ENCODE data around the gene EIF4G1. TPM values are rescaled to one million over a fixed set of nuclear protein-coding genes. Genes with fewer than 3 reads are reported as not detected.

The EIF4G1 gene, protein sequence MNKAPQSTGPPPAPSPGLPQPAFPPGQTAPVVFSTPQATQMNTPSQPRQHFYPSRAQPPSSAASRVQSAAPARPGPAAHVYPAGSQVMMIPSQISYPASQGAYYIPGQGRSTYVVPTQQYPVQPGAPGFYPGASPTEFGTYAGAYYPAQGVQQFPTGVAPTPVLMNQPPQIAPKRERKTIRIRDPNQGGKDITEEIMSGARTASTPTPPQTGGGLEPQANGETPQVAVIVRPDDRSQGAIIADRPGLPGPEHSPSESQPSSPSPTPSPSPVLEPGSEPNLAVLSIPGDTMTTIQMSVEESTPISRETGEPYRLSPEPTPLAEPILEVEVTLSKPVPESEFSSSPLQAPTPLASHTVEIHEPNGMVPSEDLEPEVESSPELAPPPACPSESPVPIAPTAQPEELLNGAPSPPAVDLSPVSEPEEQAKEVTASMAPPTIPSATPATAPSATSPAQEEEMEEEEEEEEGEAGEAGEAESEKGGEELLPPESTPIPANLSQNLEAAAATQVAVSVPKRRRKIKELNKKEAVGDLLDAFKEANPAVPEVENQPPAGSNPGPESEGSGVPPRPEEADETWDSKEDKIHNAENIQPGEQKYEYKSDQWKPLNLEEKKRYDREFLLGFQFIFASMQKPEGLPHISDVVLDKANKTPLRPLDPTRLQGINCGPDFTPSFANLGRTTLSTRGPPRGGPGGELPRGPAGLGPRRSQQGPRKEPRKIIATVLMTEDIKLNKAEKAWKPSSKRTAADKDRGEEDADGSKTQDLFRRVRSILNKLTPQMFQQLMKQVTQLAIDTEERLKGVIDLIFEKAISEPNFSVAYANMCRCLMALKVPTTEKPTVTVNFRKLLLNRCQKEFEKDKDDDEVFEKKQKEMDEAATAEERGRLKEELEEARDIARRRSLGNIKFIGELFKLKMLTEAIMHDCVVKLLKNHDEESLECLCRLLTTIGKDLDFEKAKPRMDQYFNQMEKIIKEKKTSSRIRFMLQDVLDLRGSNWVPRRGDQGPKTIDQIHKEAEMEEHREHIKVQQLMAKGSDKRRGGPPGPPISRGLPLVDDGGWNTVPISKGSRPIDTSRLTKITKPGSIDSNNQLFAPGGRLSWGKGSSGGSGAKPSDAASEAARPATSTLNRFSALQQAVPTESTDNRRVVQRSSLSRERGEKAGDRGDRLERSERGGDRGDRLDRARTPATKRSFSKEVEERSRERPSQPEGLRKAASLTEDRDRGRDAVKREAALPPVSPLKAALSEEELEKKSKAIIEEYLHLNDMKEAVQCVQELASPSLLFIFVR (N-terminal part only)
- total RNA-seq = 119 TPM

GRCh38 chr3:184314363-184314699, at the start of gene EIF4G1:
EIF4G1 (plus strand) TSS chr3:184314606; CDS start chr3:184315797, 1,191 bp downstream.

GRCh38 chr3:184275961-184276910, 38.2 kb upstream of the EIF4G1 start, which contains the start of gene ECE2:
ECE2 (plus strand) TSS chr3:184276022; CDS start chr3:184276154, 132 bp downstream.

GRCh38 chr3:184298759-184299487, 15.5 kb upstream of the EIF4G1 start, which contains the start of gene PSMD2:
PSMD2 (plus strand) TSS chr3:184299241; CDS start chr3:184299267, 26 bp downstream.

DNA sequence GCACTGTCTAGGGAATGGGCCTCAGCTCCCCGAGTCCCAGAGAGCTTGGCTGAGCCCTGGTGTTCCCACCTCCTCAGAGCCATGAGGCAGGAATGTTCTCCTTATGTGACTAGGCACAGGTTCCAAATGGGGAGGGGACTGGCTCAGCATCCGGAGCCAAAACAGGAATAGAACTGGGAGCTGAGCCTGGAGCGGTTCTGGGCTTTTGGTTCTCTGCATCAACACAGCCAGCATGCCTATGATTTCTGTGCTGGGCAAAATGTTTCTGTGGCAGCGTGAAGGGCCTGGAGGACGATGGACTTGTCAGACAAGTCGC, 23.0 kb downstream of the EIF4G1 start, which contains the start of gene FAM131A:
Gene FAM131A, plus strand, starts transcription at position 202 of the 316 bp plus-strand sequence. Its CDS starts 31 bp downstream, at position 233.

DNA sequence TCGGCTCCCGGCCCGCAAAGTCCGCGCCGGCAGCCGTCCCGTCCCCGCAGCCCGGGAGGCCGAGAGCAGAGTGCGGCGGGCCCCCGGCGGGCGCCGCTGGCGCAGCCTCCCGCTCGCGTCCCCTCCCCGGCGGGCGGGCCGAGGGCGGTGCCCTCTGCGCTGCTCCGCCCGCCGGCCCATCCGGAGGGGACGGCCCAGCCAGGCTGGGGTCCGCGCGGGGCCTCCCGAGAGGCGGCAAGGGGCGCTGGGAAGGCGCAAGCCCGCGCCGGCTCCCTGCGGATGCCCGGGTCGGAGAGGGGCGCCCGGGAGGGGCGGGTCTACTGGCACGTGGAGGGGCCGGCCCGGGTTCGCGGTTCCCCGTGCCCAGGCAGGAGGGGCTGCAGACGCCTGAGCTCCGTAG, 47.1 kb downstream of the EIF4G1 start, which contains the start of the genes CLCN2 and POLR2H:
Gene CLCN2, minus strand, starts transcription at position 74 of the 400 bp plus-strand sequence. CDS start 126 bp downstream, outside the sequence.
Gene POLR2H, plus strand, starts transcription at position 179 of the 400 bp plus-strand sequence. CDS start 1,783 bp downstream, outside the sequence.

GRCh38 chr3:184377882-184378445, 63.6 kb downstream of the EIF4G1 start, which contains the start of gene THPO:
THPO (minus strand) TSS chr3:184378207; CDS start chr3:184376259, 1,948 bp downstream.

DNA sequence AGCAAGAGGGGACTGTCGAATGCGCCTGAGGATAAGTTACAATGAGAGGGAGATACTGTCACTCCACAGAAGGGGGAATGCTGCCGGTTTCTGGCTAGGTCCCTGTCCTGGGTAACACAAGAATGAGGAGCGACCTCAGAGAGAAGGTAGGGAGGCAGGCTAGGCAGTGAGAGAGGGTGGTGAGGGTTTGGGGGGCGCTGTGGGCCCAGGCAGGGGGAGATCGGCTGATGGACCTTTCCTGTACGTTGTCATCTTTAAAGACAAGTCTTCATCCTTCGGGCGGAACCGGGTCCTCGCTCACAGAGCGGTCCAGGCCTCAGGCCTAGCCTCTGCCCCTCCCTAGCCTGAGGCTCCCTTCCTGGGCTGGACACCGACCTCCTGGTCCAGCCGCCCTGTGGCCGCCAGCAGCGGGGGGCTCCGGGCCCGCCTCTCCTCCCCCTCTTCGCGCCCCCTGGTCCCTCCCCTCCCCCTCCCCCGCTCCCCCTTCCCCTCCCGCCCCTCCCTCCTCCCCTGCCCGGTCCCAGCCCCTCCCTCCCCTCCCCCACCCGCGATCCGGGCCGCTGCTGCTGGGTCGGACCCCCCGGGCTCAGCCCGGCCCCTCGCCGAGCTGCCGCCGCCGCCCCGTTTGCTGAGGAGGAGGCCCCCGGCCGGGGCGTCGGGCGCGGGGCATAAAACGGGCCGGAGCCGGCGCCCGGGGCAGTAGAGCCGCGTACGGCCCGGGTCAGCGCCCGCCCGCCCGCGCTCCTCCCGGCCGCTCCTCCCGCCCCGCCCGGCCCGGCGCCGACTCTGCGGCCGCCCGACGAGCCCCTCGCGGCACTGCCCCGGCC, 65.2 kb downstream of the EIF4G1 start, which contains the start of gene CHRD:
Gene CHRD, plus strand, starts transcription at position 697 of the 827 bp plus-strand sequence. CDS start 265 bp downstream, outside the sequence.

Small RNA genes within 50 kb of the gene (small RNA-seq; reads per million reads assigned to genes)
- 315 reads per million, percentile 98 among the genes with 10 or more reads in this experiment for gene SNORD66

Other genes with a start within 250 kb of the EIF4G1 start
- not detected for gene HTR3E, start 217.5 kb upstream of the EIF4G1 start, total RNA-seq
- 40.1 TPM for gene EIF2B5, start 179.2 kb upstream of the EIF4G1 start, total RNA-seq
- gene DVL3, start 159.2 kb upstream of the EIF4G1 start, total RNA-seq = 39.4 TPM
- gene AP2M1, start 139.8 kb upstream of the EIF4G1 start, total RNA-seq = 388 TPM
- gene ABCF3, start 128.4 kb upstream of the EIF4G1 start, total RNA-seq = 72.2 TPM
- gene VWA5B2, start 85.0 kb upstream of the EIF4G1 start, total RNA-seq = 3.9 TPM
- 15.2 TPM for gene ALG3, start 65.6 kb upstream of the EIF4G1 start, total RNA-seq
- 0.92 TPM for gene EEF1AKMT4, start 64.9 kb upstream of the EIF4G1 start, total RNA-seq
- gene CAMK2N2, start 53.1 kb upstream of the EIF4G1 start, total RNA-seq = 15.0 TPM
- 18.7 TPM for gene ECE2, start 38.6 kb upstream of the EIF4G1 start, total RNA-seq
- 291 TPM for gene PSMD2, start 15.4 kb upstream of the EIF4G1 start, total RNA-seq
- gene FAM131A, start 23.0 kb downstream of the EIF4G1 start, total RNA-seq = 62.5 TPM
- gene CLCN2, start 47.0 kb downstream of the EIF4G1 start, total RNA-seq = 12.2 TPM
- 35.3 TPM for gene POLR2H, start 47.1 kb downstream of the EIF4G1 start, total RNA-seq
- not detected for gene THPO, start 63.6 kb downstream of the EIF4G1 start, total RNA-seq
- gene CHRD, start 65.4 kb downstream of the EIF4G1 start, total RNA-seq = 6.0 TPM
- 20.5 TPM for gene EPHB3, start 247.2 kb downstream of the EIF4G1 start, total RNA-seq